GM19467 (cell line): ENCODE data around the gene RTCA.
"Not testable (repeated sequence)": the region's sequence is repeated elsewhere in the genome, so short reads cannot be mapped to it uniquely, and the experiment has no call there.

Experiments used
- ATAC-seq: cut with Tn5 transposase; IDR thresholded peaks from one replicate; pipeline ENCODE4 v1.9.1; 2021; ENCODE audit warnings: mild to moderate bottlenecking, moderate library complexity; ENCODE audit not compliant: unreplicated experiment

The RTCA gene

DNA sequence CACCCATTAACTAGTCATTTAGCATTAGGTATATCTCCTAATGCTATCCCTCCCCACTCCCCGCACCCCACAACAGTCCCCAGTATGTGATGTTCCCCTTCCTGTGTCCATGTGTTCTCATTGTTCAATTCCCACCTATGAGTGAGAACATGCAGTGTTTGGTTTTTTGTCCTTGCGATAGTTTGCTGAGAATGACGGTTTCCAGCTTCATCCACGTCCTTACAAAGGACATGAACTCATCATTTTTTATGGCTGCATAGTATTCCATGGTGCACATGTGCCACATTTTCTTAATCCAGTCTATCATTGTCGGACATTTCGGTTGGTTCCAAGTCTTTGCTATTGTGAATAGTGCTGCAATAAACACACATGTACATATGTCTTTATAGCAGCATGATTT lies 7.6 kb upstream of the RTCA start:
- not testable (repeated sequence) for ATAC-seq

DNA sequence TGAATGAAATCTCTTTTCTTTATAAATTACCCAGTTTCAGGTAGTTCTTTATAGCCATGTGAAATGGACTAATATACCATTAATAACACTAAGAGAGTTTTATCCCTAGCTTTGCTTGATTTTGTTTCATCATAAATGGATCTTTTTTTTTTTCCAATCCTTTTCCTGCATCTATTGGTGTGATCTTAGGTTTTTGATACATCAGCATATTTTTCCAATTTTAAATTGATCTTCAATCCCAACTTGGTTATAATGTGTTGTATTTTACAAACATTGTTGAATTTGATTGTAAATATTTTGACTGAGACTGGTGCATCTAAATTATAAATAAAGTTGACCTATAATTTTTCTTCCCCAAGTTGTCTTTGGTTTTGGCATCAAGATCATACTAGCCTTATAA lies 4.3 kb upstream of the RTCA start:
- no peak for ATAC-seq

GRCh38 chr1:100264081-100264480 lies 1.9 kb upstream of the RTCA start:
- not testable (repeated sequence) for ATAC-seq

GRCh38 chr1:100265562-100265930 lies 470 bp upstream of the RTCA start:
- ATAC-seq: peak; percentile 21

DNA sequence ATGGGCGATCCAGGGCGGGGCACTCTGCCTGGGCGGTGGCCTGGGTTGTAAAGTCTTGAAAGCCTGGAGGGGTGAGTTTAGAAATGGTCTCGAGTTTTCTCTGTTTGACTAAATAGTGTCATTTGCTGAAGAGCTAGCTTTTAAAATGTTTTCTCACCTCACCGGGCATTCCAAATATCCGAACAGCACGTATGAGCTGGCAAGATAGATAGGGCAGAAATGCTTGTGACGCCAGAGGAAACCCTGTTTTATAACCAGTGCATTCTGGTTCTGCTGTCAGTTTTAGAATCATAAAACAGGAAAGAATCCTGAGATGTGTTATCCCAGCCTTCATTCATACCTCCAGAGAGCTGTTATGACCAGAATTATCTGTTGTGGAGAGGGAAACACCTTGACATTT lies 725 bp downstream of the RTCA start:
- no peak for ATAC-seq

GRCh38 chr1:100267284-100267683 lies 1.3 kb downstream of the RTCA start:
- ATAC-seq: no peak

DNA sequence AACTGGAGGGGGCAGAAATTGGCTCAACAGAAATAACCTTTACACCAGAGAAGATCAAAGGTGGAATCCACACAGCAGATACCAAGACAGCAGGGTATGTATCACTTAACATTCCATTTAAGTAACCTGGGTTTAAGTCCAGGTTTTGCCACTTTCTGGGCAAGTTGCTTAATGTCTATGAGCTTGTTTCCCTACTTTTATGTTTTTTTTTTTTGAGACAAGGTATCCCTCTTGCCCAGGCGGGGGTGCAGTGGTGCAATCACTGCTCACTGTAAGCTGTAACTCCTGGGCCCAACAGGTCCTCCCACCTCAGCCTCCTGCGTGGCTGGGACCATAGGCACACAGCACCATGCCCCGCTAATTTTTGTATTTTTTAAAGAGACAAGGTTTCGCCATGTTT lies 2.2 kb downstream of the RTCA start:
- no peak for ATAC-seq

- ATAC-seq: no peak
Measured at GRCh38 chr1:100277866-100278265, 11.8 kb downstream of the RTCA start.

- ATAC-seq: no peak
Measured at GRCh38 chr1:100279358-100279923, 13.4 kb downstream of the RTCA start.

DNA sequence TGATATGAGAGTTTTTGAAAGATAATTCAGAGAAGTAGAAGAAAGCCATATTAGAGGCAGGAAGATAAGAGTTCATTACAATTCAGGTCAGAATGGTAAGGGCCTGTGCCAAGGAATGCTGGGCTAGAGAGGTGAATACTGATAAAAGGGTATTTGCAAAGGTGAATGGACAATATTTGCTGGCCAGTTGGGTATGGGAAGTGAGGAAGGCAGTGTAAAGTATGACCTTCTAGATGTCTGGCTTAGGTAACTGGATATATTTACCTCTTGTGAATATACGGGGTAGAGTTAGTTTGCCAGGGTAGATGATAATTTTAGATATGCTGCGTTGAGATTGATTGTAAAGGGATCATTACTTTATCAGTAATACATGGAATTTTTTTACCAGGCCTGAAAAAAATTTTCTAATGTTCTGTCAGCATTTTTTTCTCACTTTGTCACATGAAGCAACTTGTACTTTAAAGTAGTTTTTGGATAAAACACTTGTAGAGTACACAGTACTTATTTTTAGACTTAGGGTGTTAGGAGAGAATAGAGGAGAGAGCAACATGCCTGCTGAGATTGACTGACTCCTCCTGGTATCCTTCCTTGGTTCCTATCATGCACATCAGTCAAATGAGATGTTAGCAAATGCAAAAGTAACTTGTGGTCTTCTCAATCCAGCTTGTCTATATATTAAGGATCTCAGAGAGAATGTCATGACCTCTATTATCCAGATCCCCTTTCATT lies 14.1 kb downstream of the RTCA start:
- ATAC-seq: no peak

DNA sequence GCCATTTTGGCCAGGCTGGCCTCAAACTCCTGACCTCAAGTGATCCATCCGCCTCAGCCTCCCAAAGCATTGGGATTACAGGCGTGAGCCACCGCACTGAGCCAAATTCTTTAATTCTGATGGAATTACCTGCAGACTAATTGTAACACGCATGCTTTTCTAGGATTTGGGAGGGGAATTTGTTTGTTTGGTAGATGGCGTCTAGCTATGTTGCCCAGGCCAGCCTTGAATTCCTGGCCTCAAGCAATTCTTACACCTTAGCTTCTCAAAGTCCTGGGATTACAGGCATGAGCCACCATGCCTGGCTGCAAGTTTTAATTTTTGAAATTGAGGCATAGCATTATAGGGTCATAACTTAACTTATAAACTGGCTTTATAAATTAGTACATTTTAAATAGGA lies 18.6 kb downstream of the RTCA start:
- ATAC-seq: no peak

GRCh38 chr1:100287162-100287561 lies 21.1 kb downstream of the RTCA start:
- ATAC-seq: no peak

- no peak for ATAC-seq
Measured at GRCh38 chr1:100290291-100290690, 24.3 kb downstream of the RTCA start.

- ATAC-seq: no peak
Measured at GRCh38 chr1:100292711-100293110, 26.7 kb downstream of the RTCA start.

GRCh38 chr1:100296140-100296539 lies 30.1 kb downstream of the RTCA start:
- no peak for ATAC-seq

DNA sequence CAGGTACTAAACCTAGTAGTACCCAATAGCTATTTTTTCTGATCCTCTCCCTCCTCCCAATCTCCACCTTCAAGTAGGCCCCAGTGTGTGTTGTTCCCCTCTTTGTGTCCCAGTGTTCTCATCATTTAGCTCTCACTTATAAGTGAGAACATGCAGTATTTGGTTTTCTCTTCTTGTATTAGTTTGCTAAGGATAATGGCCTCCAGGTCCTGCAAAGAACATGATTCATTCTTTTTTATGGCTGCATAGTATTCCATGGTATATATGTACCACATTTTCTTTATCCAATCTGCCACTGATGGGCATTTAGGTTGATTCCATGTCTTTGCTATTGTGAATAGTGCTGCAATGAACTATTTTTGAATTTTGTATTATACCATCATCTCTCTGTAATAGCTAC lies 31.0 kb downstream of the RTCA start:
- not testable (repeated sequence) for ATAC-seq

DNA sequence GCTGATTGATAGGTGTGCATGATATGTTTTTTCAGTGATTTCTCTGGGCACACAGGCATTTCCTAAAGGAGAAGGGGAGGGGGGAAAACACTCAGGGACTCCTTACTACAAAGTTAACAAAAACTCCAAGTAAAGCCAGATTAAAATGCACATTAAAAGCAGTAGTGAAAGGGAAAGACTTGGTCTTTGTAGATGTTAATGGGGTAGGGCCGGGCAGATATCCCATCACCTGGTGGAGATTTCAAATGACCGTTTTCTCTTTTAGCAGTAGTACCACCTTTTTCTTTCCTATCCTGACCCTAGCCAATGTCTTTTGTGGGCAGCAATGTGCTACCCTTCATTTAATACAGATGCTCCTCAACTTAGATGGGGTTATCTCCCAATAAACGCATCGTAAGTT lies 32.5 kb downstream of the RTCA start:
- ATAC-seq: no peak

DNA sequence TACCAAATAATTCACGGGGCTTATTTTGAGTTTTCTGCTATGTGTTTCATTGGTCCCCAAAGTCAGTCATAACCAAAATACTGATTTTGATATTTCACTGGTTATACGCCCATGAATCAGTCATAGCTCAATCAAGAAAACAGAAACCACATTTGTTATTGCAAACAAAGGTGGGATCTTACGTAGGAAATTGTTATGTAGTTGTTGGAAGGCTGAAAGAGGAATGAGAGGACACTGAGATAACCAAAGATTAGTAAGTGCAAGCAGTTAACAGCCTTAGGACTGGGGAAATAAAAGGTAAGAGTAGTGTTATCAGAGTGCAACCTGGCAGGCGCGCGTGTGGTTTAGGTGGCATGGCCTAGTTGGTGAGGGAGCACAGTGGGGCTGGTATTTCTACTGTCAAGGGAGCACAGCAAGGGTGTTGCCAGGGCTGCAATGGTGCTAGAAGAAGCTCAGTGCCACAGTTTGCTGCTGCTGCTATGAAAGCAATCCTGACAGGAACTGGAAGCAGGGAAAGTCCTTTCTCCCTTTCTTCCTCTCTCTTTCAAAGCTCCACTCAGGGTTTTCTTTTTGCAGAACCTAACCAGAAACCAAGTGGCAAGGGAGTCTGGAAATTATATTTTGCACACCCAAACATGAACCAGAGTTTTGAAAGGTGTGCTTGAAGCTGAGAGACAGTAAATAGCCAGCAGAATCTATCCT lies 33.7 kb downstream of the RTCA start:
- no peak for ATAC-seq

DNA sequence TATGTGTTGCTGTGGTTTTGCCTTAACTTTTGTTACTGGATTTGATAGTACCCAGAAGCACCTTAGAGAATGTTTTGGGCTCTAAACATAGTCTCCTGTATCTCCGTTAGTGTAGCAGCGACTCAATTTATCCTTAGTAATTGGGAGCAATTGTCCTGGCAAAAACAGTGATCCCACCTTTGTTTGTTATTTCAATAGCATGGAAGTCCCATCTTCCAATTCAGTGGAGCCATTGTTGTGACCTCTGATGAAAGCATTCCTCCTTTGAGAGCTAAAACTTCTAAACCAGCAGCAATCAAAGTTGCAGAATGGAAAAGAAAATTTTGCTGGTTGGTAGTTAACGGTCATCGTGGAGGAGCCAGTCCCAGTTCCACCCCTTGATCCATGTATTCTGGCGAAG lies 34.7 kb downstream of the RTCA start:
- no peak for ATAC-seq

DNA sequence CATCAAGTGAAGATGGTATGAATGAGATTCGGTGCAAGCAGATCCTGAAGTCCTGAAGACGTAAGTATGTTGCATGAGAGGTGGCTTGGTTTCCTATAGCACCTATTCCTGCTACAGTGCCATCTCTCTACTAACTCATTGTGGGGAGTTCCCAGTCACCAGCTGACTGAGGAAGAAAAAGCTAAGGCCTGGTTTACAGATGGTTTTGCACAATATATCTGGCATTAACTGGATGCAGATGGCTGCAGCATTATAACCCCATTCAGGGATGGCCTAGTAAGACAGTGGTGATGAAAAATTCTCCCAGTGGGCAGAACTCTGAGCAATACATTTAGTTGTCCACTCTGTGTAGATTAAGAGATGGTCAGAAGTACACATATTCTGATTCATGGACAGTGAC lies 36.7 kb downstream of the RTCA start:
- no peak for ATAC-seq

DNA sequence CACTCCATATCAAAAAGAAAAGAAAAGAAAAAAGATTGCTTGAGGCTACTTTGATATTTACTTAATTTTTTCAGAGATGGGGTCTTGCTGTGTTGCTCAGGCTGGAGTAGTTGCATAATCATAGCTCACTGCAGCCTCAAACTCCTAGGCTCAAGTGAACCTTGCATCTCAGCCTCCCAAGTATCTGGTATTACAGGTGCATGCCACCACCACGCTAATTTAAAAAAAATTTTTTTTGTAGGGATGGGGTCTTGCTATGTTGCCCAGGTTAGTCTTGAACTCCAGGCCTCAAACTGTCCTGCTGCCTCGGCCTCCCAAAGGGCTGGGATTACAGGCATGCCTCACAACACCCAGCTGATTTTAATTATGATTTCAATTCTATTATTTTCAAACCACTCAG lies 38.2 kb downstream of the RTCA start:
- no peak for ATAC-seq

- ATAC-seq: no peak
Measured at GRCh38 chr1:100304921-100305320, 38.9 kb downstream of the RTCA start.
